Uterus (tissue), 2 donors: ENCODE data around the gene CEBPG.

ENCODE experiments used
- CTCF ChIP-seq, 4 experiments: fragments of 200-600 bp in 2 of 4; fragments of 450-650 bp in 2 of 4; sonication (generic) in 2 of 4; IDR thresholded peaks; one replicate each; pipeline ENCODE4 v1.5.1; 2016 to 2019; ENCODE audit warnings: antibody characterized with exemption in 4 of 4, mild to moderate bottlenecking in 2 of 4, moderate library complexity in 1 of 4
- POLR2A ChIP-seq, 2 donors: fragments of 450-650 bp; IDR thresholded peaks; one replicate each; pipeline ENCODE4 v1.6.1; 2016; ENCODE audit warnings: antibody characterized with exemption in 2 of 2, mild to moderate bottlenecking in 1 of 2, moderate library complexity in 1 of 2

- TF ChIP-seq CTCF (IDR thresholded peaks at IDR 0.05) (no peak), POLR2A (IDR thresholded peaks at IDR 0.05) (no peak)
Observed at GRCh38 chr19:33394006-33394722, 20.7 kb downstream of the CEBPG start.
